Testis (tissue), 2 donors: ENCODE measurements around the gene H1-8.

Source experiments
- POLR2A ChIP-seq: fragments of 450-650 bp; IDR thresholded peaks from one replicate; pipeline ENCODE4 v1.6.1; 2017; ENCODE audit warnings: antibody characterized with exemption, mild to moderate bottlenecking, moderate library complexity
- TF ChIP-seq, protein P1 (sequence below), 3 experiments: fragments of 450-650 bp in 2 of 3; fragments of 200-600 bp in 1 of 3; sonication (generic) in 1 of 3; IDR thresholded peaks; one replicate each; pipeline ENCODE4 v1.5.1; 2016 to 2019; ENCODE audit warnings: antibody characterized with exemption in 3 of 3, mild to moderate bottlenecking in 2 of 3, moderate library complexity in 1 of 3

DNA sequence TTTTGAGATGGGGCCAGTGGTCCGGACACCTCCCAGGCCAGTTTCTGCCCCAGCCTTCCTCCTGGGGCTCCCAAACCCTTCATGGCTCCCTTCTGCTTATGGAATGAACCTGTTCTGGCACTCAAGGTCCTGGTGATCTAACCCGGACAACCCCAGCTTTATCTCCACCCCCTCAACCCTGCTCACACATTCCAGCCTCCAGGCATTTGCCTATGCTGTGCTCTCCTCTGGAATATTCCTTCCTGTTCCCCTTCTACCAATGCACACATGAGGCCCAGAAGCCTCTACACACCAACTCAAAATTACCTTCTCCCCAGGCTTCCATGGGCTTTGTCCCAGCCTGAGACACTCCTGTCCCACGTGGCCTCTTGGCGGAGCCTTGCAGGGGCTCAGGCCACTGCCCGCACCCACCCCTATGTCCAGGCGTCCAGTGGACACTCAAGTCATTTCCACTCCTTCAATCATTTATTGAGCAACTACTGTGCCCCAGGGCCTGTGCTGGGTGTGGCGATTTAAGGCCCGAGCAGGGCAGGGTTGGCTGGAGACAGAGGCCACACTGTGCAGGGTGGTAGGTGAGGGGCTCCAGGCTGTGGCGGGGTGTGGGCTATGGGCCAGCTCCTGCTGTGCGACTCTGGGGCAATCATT lies 44.7 kb downstream of the H1-8 start:
- TF ChIP-seq, protein P1, sequence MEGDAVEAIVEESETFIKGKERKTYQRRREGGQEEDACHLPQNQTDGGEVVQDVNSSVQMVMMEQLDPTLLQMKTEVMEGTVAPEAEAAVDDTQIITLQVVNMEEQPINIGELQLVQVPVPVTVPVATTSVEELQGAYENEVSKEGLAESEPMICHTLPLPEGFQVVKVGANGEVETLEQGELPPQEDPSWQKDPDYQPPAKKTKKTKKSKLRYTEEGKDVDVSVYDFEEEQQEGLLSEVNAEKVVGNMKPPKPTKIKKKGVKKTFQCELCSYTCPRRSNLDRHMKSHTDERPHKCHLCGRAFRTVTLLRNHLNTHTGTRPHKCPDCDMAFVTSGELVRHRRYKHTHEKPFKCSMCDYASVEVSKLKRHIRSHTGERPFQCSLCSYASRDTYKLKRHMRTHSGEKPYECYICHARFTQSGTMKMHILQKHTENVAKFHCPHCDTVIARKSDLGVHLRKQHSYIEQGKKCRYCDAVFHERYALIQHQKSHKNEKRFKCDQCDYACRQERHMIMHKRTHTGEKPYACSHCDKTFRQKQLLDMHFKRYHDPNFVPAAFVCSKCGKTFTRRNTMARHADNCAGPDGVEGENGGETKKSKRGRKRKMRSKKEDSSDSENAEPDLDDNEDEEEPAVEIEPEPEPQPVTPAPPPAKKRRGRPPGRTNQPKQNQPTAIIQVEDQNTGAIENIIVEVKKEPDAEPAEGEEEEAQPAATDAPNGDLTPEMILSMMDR (IDR thresholded peaks at IDR 0.05): no peak
- TF ChIP-seq POLR2A: no peak
